Stomach smooth muscle (tissue), 2 donors: Measurements from ENCODE around the gene DNAJC30.

Experiments used
- H3K27ac ChIP-seq: one replicate; pipeline ENCODE4 v1.7.0; 2013; ENCODE audit warnings: mild to moderate bottlenecking, low read length, inconsistent platforms
- H3K27me3 ChIP-seq, 2 donors: one replicate each; pipeline ENCODE4 v1.7.0; 2013; ENCODE audit warnings: low read length in 2 of 2; ENCODE audit not compliant: insufficient read depth in 2 of 2, control insufficient read depth in 1 of 2
- H3K36me3 ChIP-seq, 2 donors: one replicate each; pipeline ENCODE4 v1.7.0; 2013; ENCODE audit warnings: low read length in 2 of 2; ENCODE audit not compliant: control insufficient read depth in 2 of 2, insufficient read depth in 2 of 2
- H3K4me1 ChIP-seq: one replicate; pipeline ENCODE4 v1.7.0; 2013; ENCODE audit warnings: low read length; ENCODE audit not compliant: control insufficient read depth, insufficient read depth
- H3K4me3 ChIP-seq, 2 donors: one replicate each; pipeline ENCODE4 v1.7.0; 2013; ENCODE audit warnings: low read length in 2 of 2
- H3K9ac ChIP-seq, 2 donors: one replicate each; pipeline ENCODE4 v1.7.0; 2013; ENCODE audit warnings: low read length in 2 of 2, mild to moderate bottlenecking in 1 of 2
- H3K9me3 ChIP-seq, 2 donors: one replicate each; pipeline ENCODE4 v1.7.0; 2013; ENCODE audit warnings: low read length in 2 of 2; ENCODE audit not compliant: control insufficient read depth in 2 of 2
- donor health status: healthy.
- donor health status: Pancreatic carcinoma.

The DNAJC30 gene

DNA sequence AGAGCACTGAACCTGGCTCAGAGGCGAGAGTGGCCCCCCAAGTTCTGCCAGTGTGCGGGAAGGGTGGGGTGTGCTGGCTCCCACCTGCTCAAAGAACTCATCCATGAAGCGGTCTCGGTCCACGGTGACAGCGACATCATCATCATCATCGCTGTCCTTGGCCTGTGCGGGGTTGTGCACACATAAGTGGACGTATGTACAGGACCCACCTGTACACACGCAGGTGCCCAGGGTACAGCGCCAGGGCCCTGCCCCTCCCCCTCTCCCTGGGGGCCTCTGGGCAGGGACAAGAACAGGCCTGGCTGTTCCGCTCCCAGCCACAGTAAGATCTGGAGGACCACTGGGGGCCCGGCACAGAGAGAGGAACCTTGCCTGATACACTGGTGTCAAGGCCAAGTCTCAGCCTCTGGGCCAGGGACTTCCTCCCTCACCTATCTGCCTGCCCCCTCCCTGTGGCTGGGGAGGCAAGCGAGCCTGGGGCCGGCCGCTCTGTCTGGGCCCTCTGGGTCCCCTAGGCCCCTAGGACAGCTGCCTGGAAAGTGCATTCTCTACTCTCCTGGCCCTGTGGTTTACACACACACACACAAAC is 25.8 kb upstream of the DNAJC30 start:
- H3K27me3 ChIP-seq = no peaks in the 10 kb centered on the region
- no peaks in the 10 kb centered on the region for H3K9me3 ChIP-seq
- no peak overlapping the region for H3K4me3 ChIP-seq
- peaks cover 0 to 6% of the 10 kb centered on the region in 2 donors for H3K36me3 ChIP-seq
- peaks cover 13% of the 10 kb centered on the region for H3K4me1 ChIP-seq
- H3K9ac ChIP-seq = no peak overlapping the region
- no peak overlapping the region for H3K27ac ChIP-seq

DNA sequence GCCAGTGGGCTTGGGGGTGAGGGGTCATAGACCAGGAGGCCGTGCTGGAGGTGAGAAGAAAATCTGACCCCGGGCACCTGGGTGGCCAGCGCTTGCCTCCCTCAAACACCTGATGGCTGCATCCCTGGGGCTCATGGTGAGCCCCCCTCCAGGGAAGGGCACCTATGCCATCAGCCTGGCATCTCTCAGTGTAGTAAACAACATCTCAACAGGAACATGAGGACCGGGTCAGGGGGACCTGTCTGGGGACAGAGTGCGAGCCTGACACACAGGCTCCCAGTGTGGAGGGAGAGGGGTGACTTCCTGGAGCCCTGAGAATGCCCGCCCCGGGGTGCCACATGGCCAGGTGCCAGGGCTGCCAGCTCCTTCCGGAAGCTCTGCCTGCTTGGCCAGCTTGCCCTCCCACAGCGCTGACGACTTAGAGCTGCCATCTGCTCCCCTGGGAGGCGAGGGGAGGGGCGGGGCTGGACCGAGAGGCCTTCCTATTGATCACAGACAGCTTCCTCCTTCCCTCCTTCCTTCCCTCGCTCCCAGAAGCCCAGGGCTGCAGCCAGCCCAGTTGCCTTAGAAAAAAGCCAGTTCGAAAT is 23.9 kb upstream of the DNAJC30 start:
- Histone ChIP-seq H3K27me3 (no peaks in the 10 kb centered on the region), H3K36me3 (peaks cover 2 to 9% of the 10 kb centered on the region in 2 donors), H3K27ac (no peak overlapping the region), H3K4me1 (peaks cover 18% of the 10 kb centered on the region), H3K9ac (no peak overlapping the region), H3K9me3 (no peaks in the 10 kb centered on the region), H3K4me3 (no peak overlapping the region)

DNA sequence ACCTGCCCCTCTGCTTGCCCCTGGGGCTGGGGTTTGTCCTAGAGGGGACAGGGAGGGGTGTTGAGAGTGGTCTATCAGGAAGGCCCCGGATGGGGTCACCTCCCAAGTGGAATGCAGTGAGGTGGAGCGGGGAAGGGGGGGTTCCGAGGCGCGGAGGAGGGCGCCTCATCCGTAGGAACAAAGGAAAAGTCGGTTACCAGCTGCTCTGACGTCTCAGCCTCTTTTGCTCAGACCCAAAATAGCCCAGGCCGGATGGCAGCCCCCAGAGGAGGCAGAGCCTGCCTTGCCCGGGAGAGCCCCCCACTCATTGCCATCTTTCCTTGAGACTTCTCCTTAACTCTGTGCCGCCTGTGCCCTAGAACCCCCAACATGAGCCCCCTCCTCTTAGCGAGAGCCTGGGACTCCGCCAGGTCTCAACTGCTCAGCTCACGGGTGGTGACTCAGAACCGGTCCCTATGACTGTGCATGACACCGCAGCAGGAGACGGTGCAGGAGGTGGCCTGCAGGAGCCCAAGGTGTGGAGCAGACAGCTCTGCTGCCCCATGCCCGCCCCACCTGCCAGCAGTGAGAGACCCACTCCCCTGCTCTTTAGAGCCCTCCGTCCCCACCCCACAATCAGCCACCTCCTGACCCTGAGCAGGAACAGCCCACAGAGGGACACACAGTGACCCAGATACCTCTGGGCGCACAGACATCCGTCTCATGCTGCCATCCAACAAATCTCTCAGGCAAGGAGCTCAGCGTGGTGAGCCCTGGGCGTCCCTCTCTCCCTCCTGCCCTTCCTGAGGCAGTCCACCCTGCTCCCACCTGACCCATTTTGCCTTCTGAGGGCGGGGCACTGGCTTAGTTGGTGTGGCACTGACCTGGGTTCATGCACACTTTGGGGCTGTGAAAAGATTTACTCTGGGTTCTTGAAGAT is 23.1 kb upstream of the DNAJC30 start:
- Histone ChIP-seq H3K9me3 (no peaks in the 10 kb centered on the region), H3K36me3 (peaks cover 5 to 9% of the 10 kb centered on the region in 2 donors), H3K4me3 (no peak overlapping the region), H3K4me1 (peaks cover 18% of the 10 kb centered on the region), H3K27me3 (no peaks in the 10 kb centered on the region), H3K27ac (no peak overlapping the region), H3K9ac (no peak overlapping the region)

DNA sequence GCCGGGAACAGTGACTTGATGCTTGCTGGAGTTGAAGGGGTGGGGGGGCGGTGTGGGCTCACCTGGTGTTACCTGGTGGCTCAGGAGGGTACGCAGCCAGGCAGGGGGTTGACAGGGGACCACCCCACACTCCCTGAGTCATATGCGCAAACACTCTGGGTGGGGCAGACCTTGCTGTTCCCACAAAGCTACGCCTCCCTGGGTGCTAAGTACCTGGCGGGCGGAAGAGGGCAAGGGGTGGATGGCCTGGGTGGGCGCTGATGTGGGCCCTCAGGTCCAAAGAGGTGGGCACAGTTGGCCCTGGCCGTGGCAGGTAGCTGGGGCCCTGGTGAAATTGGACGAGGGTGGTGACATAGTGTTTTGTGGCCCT is 22.3 kb upstream of the DNAJC30 start:
- H3K27ac ChIP-seq = peak overlapping the region; percentile 46
- H3K9ac ChIP-seq = no peak overlapping the region
- H3K27me3 ChIP-seq = no peaks in the 10 kb centered on the region
- peaks cover 5 to 9% of the 10 kb centered on the region in 2 donors for H3K36me3 ChIP-seq
- peaks cover 18% of the 10 kb centered on the region for H3K4me1 ChIP-seq
- H3K4me3 ChIP-seq = no peak overlapping the region
- H3K9me3 ChIP-seq = no peaks in the 10 kb centered on the region

DNA sequence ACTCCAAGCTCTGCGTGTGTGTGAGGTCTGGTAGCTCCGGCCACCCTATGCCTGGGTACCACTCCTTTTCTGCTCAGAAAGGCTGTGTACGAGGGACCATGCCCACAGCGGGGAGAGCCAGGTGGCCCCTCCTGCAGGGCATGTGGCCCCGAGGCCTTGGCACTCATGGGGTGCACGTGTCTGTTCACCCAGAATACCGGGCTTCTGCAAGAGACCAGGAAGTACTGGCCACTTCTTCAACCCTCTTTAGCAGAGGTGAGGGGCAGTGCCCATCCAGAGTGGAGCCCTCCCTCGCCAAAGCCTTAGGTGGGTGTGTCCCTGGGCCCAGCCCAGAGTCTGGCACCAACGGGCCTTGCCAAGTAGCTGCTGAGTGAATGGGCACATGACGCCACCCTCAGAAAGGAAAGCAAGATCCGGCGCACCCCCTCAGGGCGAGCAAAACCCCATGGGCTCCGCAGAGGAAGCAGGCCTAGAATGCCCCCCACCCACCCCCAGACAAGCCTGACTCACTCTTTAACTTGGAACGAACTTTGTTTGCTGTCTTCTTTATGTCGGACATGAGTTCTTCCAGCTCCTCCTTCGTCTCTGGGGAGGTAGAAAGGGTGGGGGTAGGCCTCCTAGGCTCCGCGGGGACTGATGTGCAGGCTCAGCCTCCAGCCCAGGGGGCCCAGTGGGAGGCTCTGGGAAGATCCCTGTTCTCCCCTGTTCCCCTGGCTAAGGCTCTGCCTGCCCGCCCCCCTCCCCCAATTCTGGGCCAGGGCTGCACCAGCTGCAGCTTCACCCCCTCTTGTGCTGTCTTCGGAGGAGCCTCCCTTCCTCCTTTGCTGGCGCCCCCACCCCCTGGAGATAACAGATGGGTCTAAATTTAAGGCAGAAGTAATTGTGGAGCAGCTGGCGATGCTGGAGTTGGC is 21.6 kb upstream of the DNAJC30 start:
- Histone ChIP-seq H3K9ac (peak overlapping the region; percentile 21 to 42), H3K4me3 (peak overlapping the region in 1 of 2 donors; percentile 43), H3K9me3 (no peaks in the 10 kb centered on the region), H3K36me3 (peaks cover 5 to 9% of the 10 kb centered on the region in 2 donors), H3K27me3 (no peaks in the 10 kb centered on the region), H3K27ac (peak overlapping the region; percentile 46), H3K4me1 (peaks cover 18% of the 10 kb centered on the region)

DNA sequence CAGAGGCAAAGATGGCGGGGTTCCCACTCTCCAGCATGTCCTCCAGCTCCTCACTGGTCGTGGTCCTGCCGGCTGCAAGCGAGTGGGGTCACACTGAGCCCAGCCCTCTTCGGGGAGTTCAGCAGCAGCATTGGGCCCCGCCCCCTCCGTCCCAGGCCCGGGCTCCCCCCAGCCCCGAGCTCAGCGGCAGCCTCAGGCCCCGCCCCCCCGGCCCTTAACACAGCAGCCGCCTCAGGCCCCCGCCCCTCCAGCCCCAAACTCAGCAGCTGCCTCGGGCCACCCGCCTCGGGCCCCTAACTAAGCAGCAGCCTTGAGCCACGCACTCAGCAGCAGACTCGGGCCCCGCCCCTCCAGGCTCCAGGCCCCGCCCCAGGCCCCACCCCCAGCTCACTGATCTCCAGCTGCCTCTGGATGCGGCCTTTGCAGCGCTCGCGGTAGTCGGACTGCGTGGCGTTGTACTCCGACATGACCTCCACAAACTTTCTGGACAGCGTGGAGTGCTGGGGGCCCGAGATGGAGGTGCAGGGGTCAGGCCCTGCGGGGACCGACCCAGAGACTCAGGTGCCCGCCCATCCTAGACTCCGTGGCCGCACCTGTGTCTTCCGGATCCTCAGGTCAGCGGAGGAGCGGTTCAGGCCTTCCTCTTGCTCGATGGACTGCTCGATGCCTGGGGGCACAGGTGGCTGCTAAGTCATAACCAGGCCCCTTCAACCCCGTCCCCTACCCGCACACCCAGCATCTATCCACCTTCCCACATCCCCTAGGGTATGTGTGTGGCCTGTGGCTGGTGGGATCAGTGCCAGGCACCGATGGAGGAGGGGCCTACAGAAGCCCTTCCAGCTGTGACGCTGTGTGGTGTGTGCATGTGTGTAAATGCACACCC is 20.7 kb upstream of the DNAJC30 start:
- Histone ChIP-seq H3K27ac (peak overlapping the region; percentile 46), H3K9ac (peak overlapping the region; percentile 21 to 33), H3K4me1 (peaks cover 18% of the 10 kb centered on the region), H3K9me3 (no peaks in the 10 kb centered on the region), H3K4me3 (peak overlapping the region; percentile 43 to 54), H3K36me3 (peaks cover 9 to 12% of the 10 kb centered on the region in 2 donors), H3K27me3 (no peaks in the 10 kb centered on the region)

DNA sequence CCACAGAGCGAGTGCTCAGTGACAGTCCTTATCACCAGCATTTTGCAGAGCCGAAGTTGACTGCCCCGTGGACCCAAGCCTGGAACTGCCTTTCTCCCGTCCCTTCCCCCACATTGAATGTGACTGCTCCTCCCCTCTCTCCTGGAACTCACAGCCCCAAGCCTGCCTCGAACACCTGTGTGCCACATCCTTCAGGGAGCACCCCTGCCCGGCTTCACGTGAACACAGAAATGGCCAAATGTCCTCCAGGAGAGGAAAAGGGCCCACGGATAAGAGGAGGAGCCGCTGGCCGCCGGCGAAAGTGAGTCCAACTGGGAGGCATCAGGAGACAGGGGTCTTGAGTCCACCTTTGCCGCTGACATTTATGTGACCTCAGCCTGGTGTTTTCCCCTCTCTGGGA is 20.0 kb upstream of the DNAJC30 start:
- Histone ChIP-seq H3K9me3 (no peaks in the 10 kb centered on the region), H3K9ac (no peak overlapping the region), H3K4me1 (peaks cover 18% of the 10 kb centered on the region), H3K36me3 (peaks cover 7 to 18% of the 10 kb centered on the region in 2 donors), H3K27me3 (no peaks in the 10 kb centered on the region), H3K4me3 (peak overlapping the region in 1 of 2 donors; percentile 22), H3K27ac (no peak overlapping the region)

DNA sequence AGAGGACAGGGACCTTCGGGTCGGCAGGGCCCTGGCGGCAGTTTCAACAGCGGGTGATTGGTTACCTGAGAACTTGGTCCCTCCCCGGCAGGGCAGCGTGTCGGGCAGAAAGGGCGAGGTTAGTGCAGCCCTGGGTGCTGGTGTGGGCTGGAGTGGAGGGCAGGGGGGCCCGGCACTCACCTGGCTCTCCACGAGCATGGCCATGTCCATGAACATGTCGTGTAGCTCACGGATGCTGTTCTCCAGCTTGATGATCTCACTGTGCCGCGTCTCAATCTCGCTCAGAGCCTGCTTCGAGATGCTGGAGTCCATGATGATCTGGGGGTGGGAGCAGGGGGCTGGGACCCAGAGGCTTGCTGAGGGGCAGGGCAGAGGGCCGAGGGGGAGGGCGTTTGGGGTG is 19.4 kb upstream of the DNAJC30 start:
- H3K4me1 ChIP-seq = peaks cover 18% of the 10 kb centered on the region
- no peaks in the 10 kb centered on the region for H3K27me3 ChIP-seq
- H3K9ac ChIP-seq = no peak overlapping the region
- peaks cover 7 to 20% of the 10 kb centered on the region in 2 donors for H3K36me3 ChIP-seq
- H3K9me3 ChIP-seq = no peaks in the 10 kb centered on the region
- H3K27ac ChIP-seq = no peak overlapping the region
- no peak overlapping the region for H3K4me3 ChIP-seq

DNA sequence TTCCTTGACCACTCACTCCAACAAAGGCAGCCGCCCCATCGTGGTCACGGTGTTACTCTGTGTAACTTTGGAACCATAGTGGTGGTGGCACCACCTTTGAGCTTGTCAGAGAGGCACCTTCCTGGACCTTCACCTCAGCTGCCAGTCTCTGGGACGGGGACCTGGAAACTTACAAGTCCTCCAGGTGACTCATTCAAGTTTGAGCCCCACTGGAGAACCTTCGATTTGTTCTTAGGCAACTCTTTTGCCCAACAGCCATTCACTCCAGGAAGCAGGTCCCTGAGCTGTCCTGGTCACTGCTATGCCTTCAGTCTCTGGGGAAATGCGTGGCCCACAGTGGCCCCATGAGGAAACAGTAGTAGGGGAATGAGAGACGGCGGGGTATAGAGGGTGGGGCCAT is 19.0 kb upstream of the DNAJC30 start:
- H3K4me1 ChIP-seq = peaks cover 18% of the 10 kb centered on the region

More for the DNA sequence above, 19.0 kb upstream of the DNAJC30 start:
- no peak overlapping the region for H3K9ac ChIP-seq
- H3K9me3 ChIP-seq = no peaks in the 10 kb centered on the region
- H3K36me3 ChIP-seq = peaks cover 4 to 22% of the 10 kb centered on the region in 2 donors
- no peak overlapping the region for H3K27ac ChIP-seq
- H3K27me3 ChIP-seq = no peaks in the 10 kb centered on the region
- H3K4me3 ChIP-seq = no peak overlapping the region
